ENCODE results near the gene ANO9. TPM values are rescaled to one million over a fixed set of nuclear protein-coding genes. Genes with fewer than 3 reads are reported as not detected.
"Not testable (repeated sequence)": the region's sequence is repeated elsewhere in the genome, so short reads cannot be mapped to it uniquely, and the experiment has no call there.

ANO9 gene
- total RNA-seq, 3 donors from 2014 or later: 0.32 to 14.2 (median 9.8) TPM

DNA sequence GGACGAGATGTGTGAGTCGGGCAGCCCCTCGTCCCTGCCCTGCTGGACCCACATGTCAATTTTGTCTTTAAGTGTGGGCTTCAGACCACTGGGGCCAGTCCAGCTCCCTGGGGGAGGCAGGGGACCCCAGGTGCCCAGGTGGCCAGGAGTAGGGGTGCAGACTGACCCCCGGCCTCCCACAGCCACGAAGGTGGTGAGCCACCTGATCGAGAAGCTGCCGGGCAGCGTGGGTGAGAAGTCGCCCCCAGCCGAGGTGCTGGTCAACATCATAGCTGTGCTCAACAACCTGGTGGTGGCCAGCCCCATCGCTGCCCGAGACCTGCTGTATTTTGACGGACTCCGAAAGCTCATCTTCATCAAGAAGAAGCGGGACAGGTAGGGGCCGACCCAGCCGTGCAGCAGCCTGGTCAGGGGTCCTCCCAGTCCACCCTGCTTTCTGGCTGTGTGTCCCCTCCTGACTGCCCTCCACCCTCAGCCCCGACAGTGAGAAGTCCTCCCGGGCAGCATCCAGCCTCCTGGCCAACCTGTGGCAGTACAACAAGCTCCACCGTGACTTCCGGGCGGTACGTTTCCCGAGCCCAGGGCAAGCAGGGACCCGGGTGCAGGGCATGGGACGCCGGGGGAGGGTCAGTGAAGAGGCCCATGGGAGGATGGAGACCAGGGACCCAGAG is 37.9 kb downstream of the ANO9 start:
- H3K4me3 ChIP-seq: no peak overlapping the region
- DNase-seq (ENCODE audit: low spot score in 2 of 2): no peak
- H3K36me3 ChIP-seq: no peaks in the 10 kb centered on the region
- TF ChIP-seq POLR2A (IDR thresholded peaks at IDR 0.05) (no peak), POLR2AphosphoS5 (IDR thresholded peaks at IDR 0.05) (no peak)
- TF ChIP-seq, protein P1, sequence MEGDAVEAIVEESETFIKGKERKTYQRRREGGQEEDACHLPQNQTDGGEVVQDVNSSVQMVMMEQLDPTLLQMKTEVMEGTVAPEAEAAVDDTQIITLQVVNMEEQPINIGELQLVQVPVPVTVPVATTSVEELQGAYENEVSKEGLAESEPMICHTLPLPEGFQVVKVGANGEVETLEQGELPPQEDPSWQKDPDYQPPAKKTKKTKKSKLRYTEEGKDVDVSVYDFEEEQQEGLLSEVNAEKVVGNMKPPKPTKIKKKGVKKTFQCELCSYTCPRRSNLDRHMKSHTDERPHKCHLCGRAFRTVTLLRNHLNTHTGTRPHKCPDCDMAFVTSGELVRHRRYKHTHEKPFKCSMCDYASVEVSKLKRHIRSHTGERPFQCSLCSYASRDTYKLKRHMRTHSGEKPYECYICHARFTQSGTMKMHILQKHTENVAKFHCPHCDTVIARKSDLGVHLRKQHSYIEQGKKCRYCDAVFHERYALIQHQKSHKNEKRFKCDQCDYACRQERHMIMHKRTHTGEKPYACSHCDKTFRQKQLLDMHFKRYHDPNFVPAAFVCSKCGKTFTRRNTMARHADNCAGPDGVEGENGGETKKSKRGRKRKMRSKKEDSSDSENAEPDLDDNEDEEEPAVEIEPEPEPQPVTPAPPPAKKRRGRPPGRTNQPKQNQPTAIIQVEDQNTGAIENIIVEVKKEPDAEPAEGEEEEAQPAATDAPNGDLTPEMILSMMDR (IDR thresholded peaks at IDR 0.05): no peak
- peaks cover 0 to 6% of the 10 kb centered on the region in 2 donors for H3K4me1 ChIP-seq
- no peaks in the 10 kb centered on the region for H3K9me3 ChIP-seq
- intact Hi-C loops (cut with DNase I; ENCODE audit: low total_unique reads): no loop called here
- peaks cover 3 to 4% of the 10 kb centered on the region in 2 donors for H3K27me3 ChIP-seq
- no peak overlapping the region for H3K27ac ChIP-seq

DNA sequence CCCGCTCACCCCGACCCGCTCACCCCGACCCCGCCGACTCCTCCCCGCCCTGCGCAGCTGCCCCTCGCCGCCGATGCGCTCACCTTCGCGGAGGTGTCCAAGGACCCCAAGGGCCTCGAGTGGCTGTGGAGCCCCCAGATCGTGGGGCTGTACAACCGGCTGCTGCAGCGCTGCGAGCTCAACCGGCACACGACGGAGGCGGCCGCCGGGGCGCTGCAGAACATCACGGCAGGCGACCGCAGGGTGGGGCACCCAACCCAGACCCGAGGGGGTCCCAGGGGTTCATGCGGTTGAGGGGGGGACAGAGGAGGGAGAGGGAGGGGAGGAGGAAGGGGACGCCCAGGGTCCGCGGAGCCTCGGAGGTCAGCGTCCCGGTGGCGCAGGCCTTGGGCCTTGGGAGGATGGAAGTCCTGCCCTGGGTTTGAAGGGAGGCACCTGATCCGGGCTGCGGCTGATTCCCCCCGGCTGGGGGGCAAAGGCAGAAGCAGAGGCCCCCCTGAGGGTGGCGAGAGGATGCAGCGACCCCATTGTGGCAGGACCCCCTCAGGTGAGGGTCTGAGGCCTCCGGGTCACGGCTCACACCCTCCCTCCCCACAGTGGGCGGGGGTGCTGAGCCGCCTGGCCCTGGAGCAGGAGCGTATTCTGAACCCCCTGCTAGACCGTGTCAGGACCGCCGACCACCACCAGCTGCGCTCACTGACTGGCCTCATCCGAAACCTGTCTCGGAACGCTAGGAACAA is 38.6 kb downstream of the ANO9 start:
- Histone ChIP-seq H3K4me1 (peaks cover 0 to 6% of the 10 kb centered on the region in 2 donors), H3K4me3 (no peak overlapping the region), H3K27ac (no peak overlapping the region), H3K9me3 (no peaks in the 10 kb centered on the region), H3K27me3 (peaks cover 3 to 4% of the 10 kb centered on the region in 2 donors), H3K36me3 (no peaks in the 10 kb centered on the region)
- TF ChIP-seq POLR2AphosphoS5 (IDR thresholded peaks at IDR 0.05) (no peak), POLR2A (IDR thresholded peaks at IDR 0.05) (no peak)
- TF ChIP-seq, protein P1 (IDR thresholded peaks at IDR 0.05): no peak
- intact Hi-C loops (cut with DNase I; ENCODE audit: low total_unique reads): no loop called here
- no peak for DNase-seq (ENCODE audit: low spot score in 2 of 2)

DNA sequence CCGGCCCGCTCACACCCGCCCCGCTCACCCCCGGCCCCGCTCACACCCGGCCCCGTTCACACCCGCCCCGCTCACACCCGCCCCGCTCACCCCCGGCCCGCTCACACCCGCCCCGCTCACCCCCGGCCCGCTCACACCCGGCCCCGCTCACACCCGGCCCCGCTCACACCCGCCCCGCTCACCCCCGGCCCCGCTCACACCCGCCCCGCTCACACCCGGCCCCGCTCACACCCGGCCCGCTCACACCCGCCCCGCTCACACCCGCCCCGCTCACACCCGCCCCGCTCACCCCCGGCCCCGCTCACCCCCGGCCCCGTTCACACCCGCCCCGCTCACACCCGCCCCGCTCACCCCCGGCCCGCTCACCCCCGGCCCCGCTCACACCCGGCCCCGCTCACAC is 40.6 kb downstream of the ANO9 start:
- H3K27ac ChIP-seq; H3K27me3 ChIP-seq; H3K4me1 ChIP-seq; DNase-seq (ENCODE audit: low spot score in 2 of 2); intact Hi-C loops (cut with DNase I; ENCODE audit: low total_unique reads); H3K36me3 ChIP-seq; H3K9me3 ChIP-seq; H3K4me3 ChIP-seq: not testable (repeated sequence)

DNA sequence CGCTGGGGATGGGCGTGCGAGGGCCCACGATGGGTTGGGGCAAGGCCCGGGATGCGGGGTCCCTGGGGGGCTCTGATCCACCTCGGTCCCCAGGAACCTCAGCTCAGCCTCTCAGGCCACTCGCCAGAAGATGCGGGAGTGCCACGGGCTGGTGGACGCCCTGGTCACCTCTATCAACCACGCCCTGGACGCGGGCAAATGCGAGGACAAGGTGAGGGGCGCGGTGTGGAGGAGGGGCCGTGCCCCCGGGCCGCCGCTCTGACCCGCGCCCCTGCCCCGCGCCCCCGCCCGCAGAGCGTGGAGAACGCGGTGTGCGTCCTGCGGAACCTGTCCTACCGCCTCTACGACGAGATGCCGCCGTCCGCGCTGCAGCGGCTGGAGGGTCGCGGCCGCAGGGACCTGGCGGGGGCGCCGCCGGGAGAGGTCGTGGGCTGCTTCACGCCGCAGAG is 41.5 kb downstream of the ANO9 start:
- peaks cover 6 to 7% of the 10 kb centered on the region in 2 donors for H3K4me1 ChIP-seq
- TF ChIP-seq POLR2A (IDR thresholded peaks at IDR 0.05) (no peak), POLR2AphosphoS5 (IDR thresholded peaks at IDR 0.05) (no peak)
- TF ChIP-seq, protein P1 (IDR thresholded peaks at IDR 0.05): no peak
- DNase-seq (ENCODE audit: low spot score in 2 of 2): no peak
- no peaks in the 10 kb centered on the region for H3K36me3 ChIP-seq
- H3K27ac ChIP-seq: no peak overlapping the region
- H3K4me3 ChIP-seq: no peak overlapping the region
- intact Hi-C loops (cut with DNase I; ENCODE audit: low total_unique reads): no loop called here
- no peaks in the 10 kb centered on the region for H3K9me3 ChIP-seq
- H3K27me3 ChIP-seq: peaks cover 4 to 6% of the 10 kb centered on the region in 2 donors

DNA sequence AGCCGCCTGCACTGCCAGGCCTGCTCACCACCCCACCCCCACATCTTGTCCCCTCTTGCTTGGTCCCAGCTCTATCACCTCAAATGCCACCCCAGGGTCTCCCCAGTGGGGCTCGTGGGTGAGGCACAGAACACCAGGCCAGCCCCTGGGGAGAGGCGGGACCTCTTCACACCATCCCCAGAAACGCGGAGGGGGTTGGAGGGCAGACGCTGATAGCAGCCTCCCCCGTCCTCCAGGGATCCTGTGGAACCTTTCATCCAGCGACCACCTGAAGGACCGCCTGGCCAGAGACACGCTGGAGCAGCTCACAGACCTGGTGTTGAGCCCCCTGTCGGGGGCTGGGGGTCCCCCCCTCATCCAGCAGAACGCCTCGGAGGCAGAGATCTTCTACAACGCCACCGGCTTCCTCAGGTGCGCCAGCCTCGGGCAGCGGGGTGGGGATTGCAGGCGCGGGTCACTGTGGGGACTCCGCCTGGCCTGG is 42.0 kb downstream of the ANO9 start:
- no peak for TF ChIP-seq POLR2A (IDR thresholded peaks at IDR 0.05)
- TF ChIP-seq POLR2AphosphoS5 (IDR thresholded peaks at IDR 0.05): no peak
- TF ChIP-seq, protein P1 (IDR thresholded peaks at IDR 0.05): no peak
- Histone ChIP-seq H3K27me3 (peaks cover 4 to 6% of the 10 kb centered on the region in 2 donors), H3K27ac (no peak overlapping the region), H3K9me3 (no peaks in the 10 kb centered on the region), H3K4me1 (peaks cover 10% of the 10 kb centered on the region in 2 donors), H3K36me3 (no peaks in the 10 kb centered on the region), H3K4me3 (no peak overlapping the region)
- intact Hi-C loops (cut with DNase I; ENCODE audit: low total_unique reads): no loop called here
- no peak for DNase-seq (ENCODE audit: low spot score in 2 of 2)

All from breast epithelium (tissue), 4 donors.